ENCODE data around the gene ARHGEF10L.

Gene ARHGEF10L

DNA sequence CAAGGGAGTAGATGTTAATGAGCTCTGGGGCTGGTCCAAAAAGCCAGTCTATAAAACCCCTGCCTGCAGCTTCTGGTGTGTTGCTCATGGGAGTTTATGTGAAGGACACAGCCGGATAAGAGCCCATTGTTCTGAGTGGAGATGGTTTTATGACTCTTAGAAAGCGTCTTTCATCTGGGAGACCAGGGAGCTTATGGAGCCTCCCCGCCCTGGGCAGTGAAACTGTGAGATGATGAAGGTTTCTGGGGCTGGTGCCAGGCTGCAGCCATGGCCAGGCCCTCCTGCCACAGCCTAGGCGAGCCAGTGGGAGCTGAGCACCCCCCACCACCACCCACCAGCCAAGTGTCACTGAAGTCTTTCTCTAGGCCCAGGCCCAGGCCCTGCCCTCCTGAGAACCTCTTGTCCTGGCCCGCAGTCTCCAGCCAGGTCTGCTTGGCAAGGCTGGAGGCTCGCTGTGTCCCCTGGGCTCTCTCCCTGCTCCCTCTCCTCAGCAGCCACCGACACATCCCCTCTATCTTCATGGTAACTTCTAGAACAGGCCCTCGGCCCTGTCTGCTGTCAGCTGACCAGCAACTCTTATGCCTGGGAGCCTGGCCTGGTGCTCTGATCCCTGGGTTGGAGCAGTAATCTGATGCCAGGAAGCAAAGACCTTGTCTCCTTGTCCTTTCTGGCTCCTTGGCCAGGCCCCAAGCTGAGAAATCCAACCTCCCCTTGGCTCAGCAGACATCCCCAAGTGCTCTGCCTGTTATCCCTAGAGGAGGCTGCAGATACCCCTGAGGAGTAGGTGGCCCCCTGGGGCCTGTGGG is 7.6 kb upstream of the ARHGEF10L start:
- TF ChIP-seq SPI1 (IDR thresholded peaks at IDR 0.05; ENCODE audit: borderline replicate concordance, low read depth) (no peak), GABPA (IDR thresholded peaks at IDR 0.05; ENCODE audit: low read depth) (no peak), POLR2AphosphoS5 (IDR thresholded peaks at IDR 0.05; ENCODE audit: low read depth) (no peak)
- TF ChIP-seq, protein P1, sequence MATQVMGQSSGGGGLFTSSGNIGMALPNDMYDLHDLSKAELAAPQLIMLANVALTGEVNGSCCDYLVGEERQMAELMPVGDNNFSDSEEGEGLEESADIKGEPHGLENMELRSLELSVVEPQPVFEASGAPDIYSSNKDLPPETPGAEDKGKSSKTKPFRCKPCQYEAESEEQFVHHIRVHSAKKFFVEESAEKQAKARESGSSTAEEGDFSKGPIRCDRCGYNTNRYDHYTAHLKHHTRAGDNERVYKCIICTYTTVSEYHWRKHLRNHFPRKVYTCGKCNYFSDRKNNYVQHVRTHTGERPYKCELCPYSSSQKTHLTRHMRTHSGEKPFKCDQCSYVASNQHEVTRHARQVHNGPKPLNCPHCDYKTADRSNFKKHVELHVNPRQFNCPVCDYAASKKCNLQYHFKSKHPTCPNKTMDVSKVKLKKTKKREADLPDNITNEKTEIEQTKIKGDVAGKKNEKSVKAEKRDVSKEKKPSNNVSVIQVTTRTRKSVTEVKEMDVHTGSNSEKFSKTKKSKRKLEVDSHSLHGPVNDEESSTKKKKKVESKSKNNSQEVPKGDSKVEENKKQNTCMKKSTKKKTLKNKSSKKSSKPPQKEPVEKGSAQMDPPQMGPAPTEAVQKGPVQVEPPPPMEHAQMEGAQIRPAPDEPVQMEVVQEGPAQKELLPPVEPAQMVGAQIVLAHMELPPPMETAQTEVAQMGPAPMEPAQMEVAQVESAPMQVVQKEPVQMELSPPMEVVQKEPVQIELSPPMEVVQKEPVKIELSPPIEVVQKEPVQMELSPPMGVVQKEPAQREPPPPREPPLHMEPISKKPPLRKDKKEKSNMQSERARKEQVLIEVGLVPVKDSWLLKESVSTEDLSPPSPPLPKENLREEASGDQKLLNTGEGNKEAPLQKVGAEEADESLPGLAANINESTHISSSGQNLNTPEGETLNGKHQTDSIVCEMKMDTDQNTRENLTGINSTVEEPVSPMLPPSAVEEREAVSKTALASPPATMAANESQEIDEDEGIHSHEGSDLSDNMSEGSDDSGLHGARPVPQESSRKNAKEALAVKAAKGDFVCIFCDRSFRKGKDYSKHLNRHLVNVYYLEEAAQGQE (IDR thresholded peaks at IDR 0.05; ENCODE audit: insufficient replicate concordance, low read depth): no peak
- TF ChIP-seq, protein P2, sequence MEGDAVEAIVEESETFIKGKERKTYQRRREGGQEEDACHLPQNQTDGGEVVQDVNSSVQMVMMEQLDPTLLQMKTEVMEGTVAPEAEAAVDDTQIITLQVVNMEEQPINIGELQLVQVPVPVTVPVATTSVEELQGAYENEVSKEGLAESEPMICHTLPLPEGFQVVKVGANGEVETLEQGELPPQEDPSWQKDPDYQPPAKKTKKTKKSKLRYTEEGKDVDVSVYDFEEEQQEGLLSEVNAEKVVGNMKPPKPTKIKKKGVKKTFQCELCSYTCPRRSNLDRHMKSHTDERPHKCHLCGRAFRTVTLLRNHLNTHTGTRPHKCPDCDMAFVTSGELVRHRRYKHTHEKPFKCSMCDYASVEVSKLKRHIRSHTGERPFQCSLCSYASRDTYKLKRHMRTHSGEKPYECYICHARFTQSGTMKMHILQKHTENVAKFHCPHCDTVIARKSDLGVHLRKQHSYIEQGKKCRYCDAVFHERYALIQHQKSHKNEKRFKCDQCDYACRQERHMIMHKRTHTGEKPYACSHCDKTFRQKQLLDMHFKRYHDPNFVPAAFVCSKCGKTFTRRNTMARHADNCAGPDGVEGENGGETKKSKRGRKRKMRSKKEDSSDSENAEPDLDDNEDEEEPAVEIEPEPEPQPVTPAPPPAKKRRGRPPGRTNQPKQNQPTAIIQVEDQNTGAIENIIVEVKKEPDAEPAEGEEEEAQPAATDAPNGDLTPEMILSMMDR (IDR thresholded peaks at IDR 0.05; ENCODE audit: insufficient read depth, low read length): no peak
- Histone ChIP-seq H3K4me3 (replicated peaks; ENCODE audit: insufficient read depth, low read length) (no peak overlapping the region), H3K27ac (replicated peaks) (no peak overlapping the region), H3K27me3 (ENCODE audit: insufficient read depth, poor library complexity, severe bottlenecking) (peaks cover 3% of the 10 kb centered on the region)
- DNase-seq (ENCODE audit: low read depth in 1 of 2, low spot score in 1 of 2): no peak

DNA sequence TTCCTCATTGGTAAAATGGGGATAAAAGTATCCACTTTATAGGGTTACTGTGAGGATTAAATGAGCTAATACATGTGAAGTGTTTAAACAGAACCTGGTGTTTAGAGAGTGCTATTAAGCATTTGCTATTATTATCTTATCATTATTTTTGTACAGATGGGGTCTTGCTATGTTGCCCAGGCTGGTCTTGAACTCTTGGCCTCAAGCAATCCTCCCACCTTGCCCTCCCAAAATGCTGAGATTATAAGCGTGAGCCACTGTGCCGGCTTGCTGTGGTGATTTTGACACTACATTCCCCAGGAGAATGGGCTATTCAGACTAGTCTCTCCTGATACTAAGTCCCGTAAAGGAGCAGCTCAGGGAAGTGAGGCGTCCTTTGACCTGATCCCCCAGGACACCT is 6.3 kb upstream of the ARHGEF10L start:
- Histone ChIP-seq H3K4me3 (replicated peaks; ENCODE audit: insufficient read depth, low read length) (no peak overlapping the region), H3K27me3 (ENCODE audit: insufficient read depth, poor library complexity, severe bottlenecking) (peaks cover 8% of the 10 kb centered on the region), H3K27ac (replicated peaks) (no peak overlapping the region)
- DNase-seq (ENCODE audit: low read depth in 1 of 2, low spot score in 1 of 2): no peak
- TF ChIP-seq, protein P1 (IDR thresholded peaks at IDR 0.05; ENCODE audit: insufficient replicate concordance, low read depth): no peak
- no peak for TF ChIP-seq POLR2AphosphoS5 (IDR thresholded peaks at IDR 0.05; ENCODE audit: low read depth)
- TF ChIP-seq, protein P2 (IDR thresholded peaks at IDR 0.05; ENCODE audit: insufficient read depth, low read length): no peak

- TF ChIP-seq, protein P1 (IDR thresholded peaks at IDR 0.05; ENCODE audit: insufficient replicate concordance, low read depth): no peak
- TF ChIP-seq POLR2AphosphoS5 (IDR thresholded peaks at IDR 0.05; ENCODE audit: low read depth) (no peak), GABPA (IDR thresholded peaks at IDR 0.05; ENCODE audit: low read depth) (no peak), SPI1 (IDR thresholded peaks at IDR 0.05; ENCODE audit: borderline replicate concordance, low read depth) (no peak)
- TF ChIP-seq, protein P2 (IDR thresholded peaks at IDR 0.05; ENCODE audit: insufficient read depth, low read length): no peak
- H3K27ac ChIP-seq (replicated peaks): no peak overlapping the region
- DNase-seq (ENCODE audit: low read depth in 1 of 2, low spot score in 1 of 2): no peak
Observed at GRCh38 chr1:17535300-17535936, 4.1 kb upstream of the ARHGEF10L start.

More at GRCh38 chr1:17535300-17535936, 4.1 kb upstream of the ARHGEF10L start:
- peaks cover 21% of the 10 kb centered on the region for H3K27me3 ChIP-seq (ENCODE audit: insufficient read depth, poor library complexity, severe bottlenecking)
- no peak overlapping the region for H3K4me3 ChIP-seq (replicated peaks; ENCODE audit: insufficient read depth, low read length)
